A549 (cell line): ENCODE measurements around the gene DSC1. TPM values are rescaled to one million over a fixed set of nuclear protein-coding genes. Genes with fewer than 3 reads are reported as not detected.

Experiments
- ATAC-seq, 2 experiments: fragments of 200-7000 bp in 1 of 2; fragments of >200 bp in 1 of 2; cut with Nextera tagmentation in 1 of 2; cut with Tn5 transposase in 1 of 2; 3 replicates each; pipeline versions ENCODE4 v1.8.0 to v1.9.1; 2018 to 2020; ENCODE audit warnings: mild to moderate bottlenecking in 1 of 2, moderate library complexity in 1 of 2
- CTCF ChIA-PET: fragments of 300-600 bp; sonication (Branson Sonifier 250); formaldehyde crosslinking; extraction: SDS; loops from one replicate; lab custom pipeline; 2021; ENCODE audit warnings: antibody characterized with exemption, inconsistent platforms; lab: Yijun Ruan, JAX
- POLR2A ChIA-PET: fragments of 350-600 bp; formaldehyde crosslinking; extraction: SDS; loops from one replicate; lab custom pipeline; 2021; ENCODE audit warnings: antibody characterized with exemption, inconsistent platforms; lab: Yijun Ruan, JAX
- DNase-seq, 2 experiments: peaks; one replicate each; pipeline versions ENCODE4 v3.0.0 to v3.0.0-alpha.2; 2011 to 2016; ENCODE audit warnings: low read depth in 1 of 2, low spot score in 1 of 2
- FAIRE-seq: peaks from 2 replicates; lab custom pipeline; 2011; peaks lifted over from hg19 to GRCh38; lab: Jason Lieb, UNC
- H3K27ac ChIP-seq, 2 experiments: fragments of >200 bp; sonication (Bioruptor Twin); formaldehyde crosslinking; 3 replicates each; pipeline ENCODE4 v1.5.1; 2016 to 2017
- H3K4me1 ChIP-seq: fragments of >200 bp; sonication (Bioruptor Twin); formaldehyde crosslinking; 3 replicates; pipeline ENCODE4 v1.6.1; 2016
- H3K4me2 ChIP-seq: fragments of >200 bp; sonication (Bioruptor Twin); formaldehyde crosslinking; 3 replicates; pipeline ENCODE4 v1.6.1; 2016
- H3K4me3 ChIP-seq: fragments of >200 bp; sonication (Bioruptor Twin); formaldehyde crosslinking; 3 replicates; pipeline ENCODE4 v1.5.1; 2016
- H3K9me3 ChIP-seq: fragments of >200 bp; sonication (Bioruptor Twin); formaldehyde crosslinking; 3 replicates; pipeline ENCODE4 v1.6.1; 2016
- BCL3 ChIP-seq: fragments of >200 bp; sonication (Bioruptor Twin); formaldehyde crosslinking; IDR thresholded peaks from 3 replicates; pipeline ENCODE4 v1.6.1; 2016
- CBX2 ChIP-seq: fragments of 200-600 bp; sonication (generic); IDR thresholded peaks from 2 replicates; pipeline ENCODE4 v1.6.1; 2016; ENCODE audit warnings: low read depth, mild to moderate bottlenecking, borderline replicate concordance
- CHD2 ChIP-seq: fragments of 150-350 bp; IDR thresholded peaks from 2 replicates; pipeline ENCODE4 v1.6.1; 2014; ENCODE audit warnings: low read length; ENCODE audit not compliant: partially characterized antibody
- CTCF ChIP-seq: fragments of >200 bp; sonication (Bioruptor Twin); formaldehyde crosslinking; IDR thresholded peaks from 3 replicates; pipeline ENCODE4 v1.5.1; 2016
- EHF ChIP-seq: fragments of 250-450 bp; sonication (Bioruptor Pico); IDR thresholded peaks from 2 replicates; pipeline ENCODE4 v1.5.0; 2020; ENCODE audit warnings: mild to moderate bottlenecking
- HEYL ChIP-seq: fragments of 250-450 bp; sonication (Bioruptor Pico); IDR thresholded peaks from 2 replicates; pipeline ENCODE4 v1.8.0; 2021; ENCODE audit warnings: mild to moderate bottlenecking, moderate library complexity
- HOXB5 ChIP-seq: fragments of 250-450 bp; sonication (Bioruptor Pico); IDR thresholded peaks from 2 replicates; pipeline ENCODE4 v1.5.0; 2020; ENCODE audit warnings: mild to moderate bottlenecking, moderate library complexity
- JUN ChIP-seq, 2 experiments: fragments of >200 bp; sonication (Bioruptor Twin); formaldehyde crosslinking; IDR thresholded peaks; 2 replicates in 1 of 2; 3 replicates in 1 of 2; pipeline ENCODE4 v1.6.1; 2016 to 2017
- MAFK ChIP-seq: fragments of 450-650 bp; IDR thresholded peaks from 2 replicates; pipeline ENCODE4 v1.6.1; 2014; ENCODE audit not compliant: partially characterized antibody
- MAZ ChIP-seq: fragments of 150-350 bp; IDR thresholded peaks from 2 replicates; pipeline ENCODE4 v1.6.1; 2014; ENCODE audit warnings: antibody characterized with exemption, low read depth, low read length, borderline replicate concordance
- NFE2L2 ChIP-seq: fragments of 150-350 bp; conservative IDR thresholded peaks from 2 replicates; pipeline ENCODE4 v1.6.1; 2014; ENCODE audit warnings: low read length
- NPAS2 ChIP-seq: fragments of 250-450 bp; sonication (Bioruptor Pico); IDR thresholded peaks from 2 replicates; pipeline ENCODE4 v1.8.0; 2022; ENCODE audit warnings: mild to moderate bottlenecking, moderate library complexity, borderline replicate concordance
- NR3C1 ChIP-seq: fragments of >200 bp; sonication (Bioruptor Twin); formaldehyde crosslinking; IDR thresholded peaks from 3 replicates; pipeline ENCODE4 v1.6.1; 2017
- PHF8 ChIP-seq: fragments of 200-600 bp; sonication (generic); IDR thresholded peaks from 2 replicates; pipeline ENCODE4 v1.6.1; 2016; ENCODE audit warnings: low read depth, mild to moderate bottlenecking, antibody characterized with exemption, moderate library complexity, borderline replicate concordance
- POLR2AphosphoS2 ChIP-seq: conservative IDR thresholded peaks from 2 replicates; pipeline ENCODE4 v1.6.1; 2012; ENCODE audit warnings: low read length, improper control_type of control experiment, inconsistent platforms
- RAD21 ChIP-seq, 2 experiments: fragments of >200 bp in 1 of 2; sonication (Bioruptor Twin) in 1 of 2; formaldehyde crosslinking in 1 of 2; IDR thresholded peaks in 1 of 2; conservative IDR thresholded peaks in 1 of 2; 2 replicates in 1 of 2; 3 replicates in 1 of 2; pipeline ENCODE4 v1.6.1; 2012 to 2018; ENCODE audit warnings: inconsistent platforms in 1 of 2
- RNF2 ChIP-seq: fragments of 200-600 bp; sonication (generic); IDR thresholded peaks from 2 replicates; pipeline ENCODE4 v1.6.1; 2016; ENCODE audit warnings: low read depth, mild to moderate bottlenecking, antibody characterized with exemption, moderate library complexity, borderline replicate concordance
- SMC3 ChIP-seq: fragments of >200 bp; sonication (Bioruptor Twin); formaldehyde crosslinking; IDR thresholded peaks from 3 replicates; pipeline ENCODE4 v1.6.1; 2018; ENCODE audit warnings: inconsistent platforms
- ZFP36 ChIP-seq: fragments of 450-650 bp; IDR thresholded peaks from 2 replicates; pipeline ENCODE4 v1.6.1; 2014; ENCODE audit warnings: borderline replicate concordance; ENCODE audit not compliant: partially characterized antibody
- ZNF302 ChIP-seq: fragments of 250-450 bp; sonication (Bioruptor Pico); IDR thresholded peaks from 2 replicates; pipeline ENCODE4 v1.9.0; 2021; ENCODE audit warnings: inconsistent platforms, mild to moderate bottlenecking, moderate library complexity
- WGBS: methylation state at CpG from one replicate; pipeline ENCODE4 v1.1.6; 2017; ENCODE audit errors: missing lambda C conversion rate; 5-methylcytosine and 5-hydroxymethylcytosine counted together
- polyA plus RNA-seq, 4 experiments: library from polyadenylated mRNA; depleted of rRNA in 3 of 4; stranded (reverse); fragments of >200 nt; fragmentation: RNase III in 1 of 4; extraction: RNeasy Plus Mini Kit Qiagen cat#74134 plus additional on column Dnase treatment in 1 of 4; gene quantifications; 2 replicates in 3 of 4; 3 replicates in 1 of 4; pipeline ENCODE4 v1.2.3, GENCODE V29; 2011 to 2017
- TF ChIP-seq, protein P1 (sequence below): fragments of >200 bp; sonication (Bioruptor Twin); formaldehyde crosslinking; IDR thresholded peaks from 2 replicates; pipeline ENCODE4 v1.6.1; 2016
- TF ChIP-seq, protein P2 (sequence below): IDR thresholded peaks from 2 replicates; pipeline ENCODE4 v1.6.1; 2012

The DSC1 gene
- polyA plus RNA-seq, 2 of the 4 experiments (the other 2 are of a cell fraction), result not detected

DNA sequence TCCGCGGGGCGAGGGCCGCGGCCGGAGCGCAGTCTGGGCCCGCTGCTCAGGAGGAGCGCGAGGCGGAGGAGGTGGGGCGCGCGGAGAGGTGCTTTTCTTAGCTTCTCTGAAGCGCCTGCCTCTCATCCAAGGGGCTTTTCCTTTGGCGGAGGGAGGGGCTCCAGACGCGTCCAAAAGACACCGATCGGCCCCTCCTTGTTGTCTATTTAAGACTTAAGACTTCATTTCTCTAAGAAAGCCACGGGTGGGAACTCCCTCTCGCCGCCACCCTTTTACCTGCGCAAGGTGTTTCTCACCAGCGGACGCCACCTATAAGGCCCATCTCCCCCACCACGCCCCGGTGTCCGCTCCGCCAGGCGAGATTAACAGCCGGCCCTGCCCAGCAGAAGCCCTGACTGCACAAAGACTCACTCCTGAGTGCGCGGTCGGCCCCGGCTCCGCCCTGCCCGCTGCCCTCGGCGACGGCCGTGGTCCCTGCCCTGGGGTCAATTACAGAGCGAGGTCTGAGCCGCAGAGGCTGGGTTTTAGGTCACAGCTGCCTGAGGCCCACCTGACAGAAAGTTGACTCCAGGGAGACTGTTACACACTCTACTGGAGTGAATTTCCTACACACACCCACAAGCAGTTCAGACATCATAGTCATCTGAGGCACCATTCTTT lies 60.5 kb downstream of the DSC1 start, which contains the start of gene DSC2:
Gene DSC2 (minus strand): TSS at position 397 of the 660 bp plus-strand sequence. CDS start 450 bp downstream, outside the sequence.
- TF ChIP-seq CTCF (0 out of 3 replicates have a peak, but pooled peaks have one; percentile 3), NR3C1 (no peak), BCL3 (no peak), PHF8 (peak; percentile 50; the same call in 1 of the 2 replicates)
- Histone ChIP-seq H3K27ac (peak within 1 kb of the TSS; percentile 71 to 89), H3K4me2 (peak within 1 kb of the TSS; percentile 72), H3K4me1 (no peaks in the 10 kb centered on the region), H3K9me3 (no peaks in the 10 kb centered on the region), H3K4me3 (peak within 1 kb of the TSS; percentile 74)
- peak in 1 of 2 experiments; percentile 14 for DNase-seq
- ATAC-seq, result peak; percentile 52 to 74; a peak in 5 of 6 replicates
- POLR2A ChIA-PET, result no interaction called here
- CTCF ChIA-PET, result no interaction called here
- FAIRE-seq, result no peak
- 0% methylated on average over 1 of the region's 44 CpGs for WGBS

- Histone ChIP-seq H3K4me2 (peak overlapping the region; percentile 72), H3K27ac (peak overlapping the region; percentile 71 to 89), H3K4me3 (peak overlapping the region; percentile 74), H3K4me1 (no peaks in the 10 kb centered on the region), H3K9me3 (no peaks in the 10 kb centered on the region)
- FAIRE-seq (no peak), ATAC-seq (peak; percentile 84 to 88), DNase-seq (peak; percentile 10 to 13)
- no peak for TF ChIP-seq CHD2
- TF ChIP-seq NFE2L2, result no peak
- no peak for TF ChIP-seq HEYL (CRISPR knock-in tag)
- no peak for TF ChIP-seq NPAS2 (CRISPR knock-in tag)
- 0 out of 5 replicates have a peak, but pooled peaks have one; percentile 2 to 16 for TF ChIP-seq RAD21 (conservative IDR thresholded peaks at IDR 0.05 in 1 of 2, IDR thresholded peaks at IDR 0.05 in 1 of 2)
- 0 out of 5 replicates have a peak, but pooled peaks of 1 of the 2 experiments have one; percentile 20 for TF ChIP-seq JUN (IDR thresholded peaks at IDR 0.05)
- TF ChIP-seq SMC3, result peak; percentile 43
- TF ChIP-seq CBX2, result no peak
- ChIA-PET POLR2A (no interaction called here), CTCF (interaction anchor here (1.0 to 1.9 kb wide), 3 partner anchors 13 to 462 kb away, joined by 3 to 5 read pairs (median 3); no protein-coding TSS in a partner anchor)
- 0% methylated on average over 15 of the region's 72 CpGs for WGBS
Observed at GRCh38 chr18:31101183-31102024, 61.3 kb downstream of the DSC1 start.

GRCh38 chr18:31100436-31101182 lies 62.0 kb downstream of the DSC1 start:
- peak overlapping the region; percentile 71 to 89 for H3K27ac ChIP-seq
- TF ChIP-seq CBX2 (no peak), POLR2AphosphoS2 (no peak), MAFK (no peak), MAZ (no peak), HOXB5 (CRISPR knock-in tag) (no peak), RNF2 (no peak), RAD21 (conservative IDR thresholded peaks at IDR 0.05 in 1 of 2, IDR thresholded peaks at IDR 0.05 in 1 of 2) (no peak), ZFP36 (no peak), ZNF302 (CRISPR knock-in tag) (no peak), HEYL (CRISPR knock-in tag) (no peak), EHF (no peak)
- TF ChIP-seq, protein P1, sequence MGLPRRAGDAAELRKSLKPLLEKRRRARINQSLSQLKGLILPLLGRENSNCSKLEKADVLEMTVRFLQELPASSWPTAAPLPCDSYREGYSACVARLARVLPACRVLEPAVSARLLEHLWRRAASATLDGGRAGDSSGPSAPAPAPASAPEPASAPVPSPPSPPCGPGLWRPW, result no peak
- TF ChIP-seq, protein P2, sequence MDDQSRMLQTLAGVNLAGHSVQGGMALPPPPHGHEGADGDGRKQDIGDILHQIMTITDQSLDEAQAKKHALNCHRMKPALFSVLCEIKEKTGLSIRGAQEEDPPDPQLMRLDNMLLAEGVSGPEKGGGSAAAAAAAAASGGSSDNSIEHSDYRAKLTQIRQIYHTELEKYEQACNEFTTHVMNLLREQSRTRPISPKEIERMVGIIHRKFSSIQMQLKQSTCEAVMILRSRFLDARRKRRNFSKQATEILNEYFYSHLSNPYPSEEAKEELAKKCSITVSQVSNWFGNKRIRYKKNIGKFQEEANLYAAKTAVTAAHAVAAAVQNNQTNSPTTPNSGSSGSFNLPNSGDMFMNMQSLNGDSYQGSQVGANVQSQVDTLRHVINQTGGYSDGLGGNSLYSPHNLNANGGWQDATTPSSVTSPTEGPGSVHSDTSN, result no peak
- TF ChIP-seq, all 56 proteins: peak for 0
- Histone ChIP-seq H3K4me1 (no peaks in the 10 kb centered on the region), H3K4me3 (peak overlapping the region; percentile 74), H3K9me3 (no peaks in the 10 kb centered on the region), H3K4me2 (peak overlapping the region; percentile 72)
- WGBS, result 30% methylated on average over 16 of the region's 23 CpGs
- no peak for FAIRE-seq
- DNase-seq, result no peak
- CTCF ChIA-PET, result interaction anchor here (1.0 to 1.9 kb wide), 4 partner anchors 14 to 463 kb away, joined by 3 to 5 read pairs (median 4); no protein-coding TSS in a partner anchor
- POLR2A ChIA-PET, result no interaction called here
- peak; percentile 7 to 16; a peak in 2 of 6 replicates for ATAC-seq
